ENCODE data around the gene NYNRIN.
"Not testable (repeated sequence)": the region's sequence is repeated elsewhere in the genome, so short reads cannot be mapped to it uniquely, and the experiment has no call there.

NYNRIN gene

GRCh38 chr14:24366413-24366720, 32.4 kb upstream of the NYNRIN start:
- H3K36me3 ChIP-seq (replicated peaks), result no peaks in the 10 kb centered on the region
- H3K9me3 ChIP-seq, result no peaks in the 10 kb centered on the region
- peak overlapping the region; percentile 50 for H3K4me3 ChIP-seq
- in situ Hi-C loops (cut with MboI; ENCODE audit: low sequenced_read_pairs), result no loop called here
- H3K27me3 ChIP-seq (ENCODE audit: low read depth), result no peaks in the 10 kb centered on the region
- peaks cover 14% of the 10 kb centered on the region for H3K4me1 ChIP-seq
- DNase-seq (ENCODE audit: low spot score in 2 of 2), result no peak

- Histone ChIP-seq H3K36me3 (replicated peaks) (no peaks in the 10 kb centered on the region), H3K4me1 (peaks cover 14% of the 10 kb centered on the region), H3K9me3 (no peaks in the 10 kb centered on the region), H3K4me3 (peak overlapping the region; percentile 50), H3K27me3 (ENCODE audit: low read depth) (no peaks in the 10 kb centered on the region)
- peak; percentile 82 to 94 for DNase-seq (ENCODE audit: low spot score in 2 of 2)
- in situ Hi-C loops (cut with MboI; ENCODE audit: low sequenced_read_pairs), result no loop called here
These were observed 31.9 kb upstream of the NYNRIN start for GRCh38 chr14:24366721-24367513.

GRCh38 chr14:24367514-24368211, 31.1 kb upstream of the NYNRIN start, which contains the start of gene NFATC4:
Gene NFATC4, plus strand, starts transcription at chr14:24368184. Its CDS starts 157 bp downstream, at chr14:24368341.
- Histone ChIP-seq H3K4me1 (peaks cover 14% of the 10 kb centered on the region), H3K36me3 (replicated peaks) (no peaks in the 10 kb centered on the region), H3K4me3 (peak within 1 kb of the TSS; percentile 50), H3K27me3 (ENCODE audit: low read depth) (no peaks in the 10 kb centered on the region), H3K9me3 (no peaks in the 10 kb centered on the region)
- in situ Hi-C loops (cut with MboI; ENCODE audit: low sequenced_read_pairs), result no loop called here
- DNase-seq (ENCODE audit: low spot score in 2 of 2), result peak; percentile 80 to 90

DNA sequence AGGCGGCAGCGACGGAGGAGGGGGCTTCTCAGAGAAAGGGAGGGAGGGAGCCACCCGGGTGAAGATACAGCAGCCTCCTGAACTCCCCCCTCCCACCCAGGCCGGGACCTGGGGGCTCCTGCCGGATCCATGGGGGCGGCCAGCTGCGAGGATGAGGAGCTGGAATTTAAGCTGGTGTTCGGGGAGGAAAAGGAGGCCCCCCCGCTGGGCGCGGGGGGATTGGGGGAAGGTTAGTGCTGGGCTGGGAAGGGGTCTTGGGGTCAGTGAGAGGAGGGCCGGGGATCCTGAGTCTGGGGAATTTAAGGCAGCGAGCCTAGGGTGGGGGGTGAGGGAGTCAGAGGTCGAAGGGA, 30.6 kb upstream of the NYNRIN start:
- peak overlapping the region; percentile 50 for H3K4me3 ChIP-seq
- in situ Hi-C loops (cut with MboI; ENCODE audit: low sequenced_read_pairs), result no loop called here

DNA sequence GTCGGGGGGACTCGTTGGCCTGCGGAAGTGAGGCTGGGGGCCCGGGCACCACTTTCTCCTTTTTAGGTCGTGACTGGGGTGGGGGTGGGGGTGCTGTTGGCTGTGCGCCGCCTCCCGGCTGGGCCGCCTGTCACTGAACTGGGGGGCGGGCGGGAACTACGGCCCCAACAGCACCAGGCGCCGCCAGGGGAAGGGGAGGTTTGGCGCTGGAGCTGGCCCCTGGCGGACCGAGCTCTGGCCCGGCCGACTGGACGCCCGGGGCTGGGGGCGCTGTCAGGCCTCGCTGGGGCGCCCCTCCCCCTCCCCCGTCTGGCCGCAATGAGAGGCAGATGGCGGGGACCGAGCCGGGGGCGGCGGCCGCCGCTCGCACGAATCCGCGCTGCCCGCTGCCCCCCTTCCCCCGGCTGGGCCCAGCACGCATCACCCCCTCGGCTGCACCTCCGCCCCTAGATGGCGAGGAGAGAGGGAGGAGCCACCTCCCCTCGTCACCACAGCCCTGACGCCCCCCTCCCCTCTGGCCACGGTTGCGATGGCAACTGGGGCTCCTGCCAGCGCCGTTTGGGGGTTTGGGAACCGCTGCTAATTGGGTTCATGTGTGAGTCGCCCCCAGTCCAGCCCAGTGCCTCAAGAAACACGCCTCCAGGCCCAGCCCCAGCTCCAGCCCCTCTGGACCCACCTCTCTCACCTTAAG, 30.1 kb upstream of the NYNRIN start:
- peaks cover 14% of the 10 kb centered on the region for H3K4me1 ChIP-seq
- peak in 1 of 2 experiments; percentile 61 for DNase-seq (ENCODE audit: low spot score in 2 of 2)

More for the DNA sequence above, 30.6 kb upstream of the NYNRIN start:
- Histone ChIP-seq H3K36me3 (replicated peaks) (no peaks in the 10 kb centered on the region; the same call in 1 of the 2 replicates), H3K27me3 (ENCODE audit: low read depth) (no peaks in the 10 kb centered on the region), H3K4me1 (peaks cover 14% of the 10 kb centered on the region), H3K9me3 (no peaks in the 10 kb centered on the region)
- peak in 1 of 2 experiments; percentile 36 for DNase-seq (ENCODE audit: low spot score in 2 of 2)

GRCh38 chr14:24369463-24369862, 29.3 kb upstream of the NYNRIN start:
- Histone ChIP-seq H3K4me3 (no peak overlapping the region), H3K27me3 (ENCODE audit: low read depth) (no peaks in the 10 kb centered on the region), H3K36me3 (replicated peaks) (no peaks in the 10 kb centered on the region; the same call in 1 of the 2 replicates), H3K9me3 (no peaks in the 10 kb centered on the region), H3K4me1 (peaks cover 14% of the 10 kb centered on the region)
- DNase-seq (ENCODE audit: low spot score in 2 of 2), result no peak
- in situ Hi-C loops (cut with MboI; ENCODE audit: low sequenced_read_pairs), result no loop called here

More for the DNA sequence above, 30.1 kb upstream of the NYNRIN start:
- Histone ChIP-seq H3K27me3 (ENCODE audit: low read depth) (no peaks in the 10 kb centered on the region), H3K4me3 (peak overlapping the region; percentile 50), H3K9me3 (no peaks in the 10 kb centered on the region), H3K36me3 (replicated peaks) (no peaks in the 10 kb centered on the region; the same call in 1 of the 2 replicates)
- in situ Hi-C loops (cut with MboI; ENCODE audit: low sequenced_read_pairs), result no loop called here

- no peaks in the 10 kb centered on the region for H3K27me3 ChIP-seq (ENCODE audit: low read depth)
- H3K9me3 ChIP-seq, result no peaks in the 10 kb centered on the region
- in situ Hi-C loops (cut with MboI; ENCODE audit: low sequenced_read_pairs), result no loop called here
- no peak for DNase-seq (ENCODE audit: low spot score in 2 of 2)
- H3K4me1 ChIP-seq, result peaks cover 14% of the 10 kb centered on the region
- no peaks in the 10 kb centered on the region; the same call in 1 of the 2 replicates for H3K36me3 ChIP-seq (replicated peaks)
- no peak overlapping the region for H3K4me3 ChIP-seq
These were observed 28.7 kb upstream of the NYNRIN start for GRCh38 chr14:24369907-24370687.

DNA sequence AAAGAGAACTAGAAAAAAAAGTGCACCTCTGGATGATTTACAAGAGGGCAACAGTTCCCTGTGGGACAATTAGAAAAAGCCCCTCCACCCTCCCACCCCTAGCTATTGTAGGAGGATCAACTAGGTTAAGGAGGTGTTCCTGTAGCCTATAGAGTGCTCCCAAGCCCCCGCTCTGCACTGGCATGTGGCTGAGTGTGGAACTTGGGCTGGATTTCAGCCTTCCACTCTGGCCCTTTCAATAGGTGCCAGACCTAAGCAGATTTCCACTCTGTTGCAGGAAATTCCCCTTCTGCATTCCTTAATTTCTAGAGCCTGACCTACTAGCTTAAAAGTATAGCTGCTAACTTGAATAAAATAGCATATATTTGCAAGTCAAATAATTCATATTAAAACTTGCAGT, 28.1 kb upstream of the NYNRIN start:
- H3K4me1 ChIP-seq, result peaks cover 13% of the 10 kb centered on the region
- no peak for DNase-seq (ENCODE audit: low spot score in 2 of 2)
- no peak overlapping the region for H3K4me3 ChIP-seq
- H3K36me3 ChIP-seq (replicated peaks), result no peaks in the 10 kb centered on the region; the same call in 1 of the 2 replicates
- in situ Hi-C loops (cut with MboI; ENCODE audit: low sequenced_read_pairs), result no loop called here
- no peaks in the 10 kb centered on the region for H3K27me3 ChIP-seq (ENCODE audit: low read depth)
- H3K9me3 ChIP-seq, result no peaks in the 10 kb centered on the region

DNA sequence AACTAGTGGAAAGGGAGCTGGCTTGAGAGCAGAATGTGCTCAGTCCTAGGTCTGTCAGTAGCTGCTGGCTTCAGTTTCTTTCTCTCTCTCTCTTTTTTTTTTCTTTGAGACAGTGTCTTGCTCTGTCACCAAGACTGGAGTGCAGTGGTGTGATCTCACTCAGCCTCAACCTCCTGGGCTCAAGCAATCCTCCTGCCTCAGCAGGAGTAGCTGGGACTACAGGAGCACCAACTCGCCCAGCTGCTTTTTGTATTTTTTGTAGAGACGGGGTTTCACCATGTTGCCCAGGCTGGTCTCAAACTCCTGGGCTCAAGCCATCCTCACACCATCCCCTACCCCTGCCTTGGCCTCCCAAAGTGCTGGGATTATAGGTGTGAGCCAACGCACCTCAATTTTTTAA, 27.2 kb upstream of the NYNRIN start:
- DNase-seq (ENCODE audit: low spot score in 2 of 2); in situ Hi-C loops (cut with MboI; ENCODE audit: low sequenced_read_pairs); H3K4me3 ChIP-seq; H3K36me3 ChIP-seq (replicated peaks); H3K4me1 ChIP-seq; H3K9me3 ChIP-seq; H3K27me3 ChIP-seq (ENCODE audit: low read depth): not testable (repeated sequence)

- H3K9me3 ChIP-seq, result no peaks in the 10 kb centered on the region
- DNase-seq (ENCODE audit: low spot score in 2 of 2), result peak in 1 of 2 experiments; percentile 41
- in situ Hi-C loops (cut with MboI; ENCODE audit: low sequenced_read_pairs), result no loop called here
- no peaks in the 10 kb centered on the region for H3K4me1 ChIP-seq
- H3K27me3 ChIP-seq (ENCODE audit: low read depth), result no peaks in the 10 kb centered on the region
- no peaks in the 10 kb centered on the region; the same call in 1 of the 2 replicates for H3K36me3 ChIP-seq (replicated peaks)
- H3K4me3 ChIP-seq, result no peak overlapping the region
These were observed 25.9 kb upstream of the NYNRIN start for GRCh38 chr14:24372701-24373416.

DNA sequence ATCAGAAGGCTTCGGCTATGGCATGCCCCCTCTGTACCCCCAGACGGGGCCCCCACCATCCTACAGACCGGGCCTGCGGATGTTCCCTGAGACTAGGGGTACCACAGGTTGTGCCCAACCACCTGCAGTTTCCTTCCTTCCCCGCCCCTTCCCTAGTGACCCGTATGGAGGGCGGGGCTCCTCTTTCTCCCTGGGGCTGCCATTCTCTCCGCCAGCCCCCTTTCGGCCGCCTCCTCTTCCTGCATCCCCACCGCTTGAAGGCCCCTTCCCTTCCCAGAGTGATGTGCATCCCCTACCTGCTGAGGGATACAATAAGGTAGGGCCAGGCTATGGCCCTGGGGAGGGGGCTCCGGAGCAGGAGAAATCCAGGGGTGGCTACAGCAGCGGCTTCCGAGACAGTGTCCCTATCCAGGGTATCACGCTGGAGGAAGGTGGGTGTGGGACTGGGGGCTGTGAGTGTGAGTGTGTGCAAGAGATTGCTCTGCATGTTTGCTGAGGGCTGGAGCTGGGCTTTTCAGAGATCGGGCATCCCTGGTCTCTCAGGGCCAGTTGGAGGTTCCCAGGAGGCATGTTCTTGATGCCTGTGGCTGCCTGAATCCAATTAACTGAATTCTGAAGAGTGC, 22.2 kb upstream of the NYNRIN start:
- in situ Hi-C loops (cut with MboI; ENCODE audit: low sequenced_read_pairs), result no loop called here
- Histone ChIP-seq H3K9me3 (no peaks in the 10 kb centered on the region), H3K36me3 (replicated peaks) (no peaks in the 10 kb centered on the region; the same call in 1 of the 2 replicates), H3K4me3 (no peak overlapping the region), H3K4me1 (no peaks in the 10 kb centered on the region), H3K27me3 (ENCODE audit: low read depth) (no peaks in the 10 kb centered on the region)
- no peak for DNase-seq (ENCODE audit: low spot score in 2 of 2)

DNA sequence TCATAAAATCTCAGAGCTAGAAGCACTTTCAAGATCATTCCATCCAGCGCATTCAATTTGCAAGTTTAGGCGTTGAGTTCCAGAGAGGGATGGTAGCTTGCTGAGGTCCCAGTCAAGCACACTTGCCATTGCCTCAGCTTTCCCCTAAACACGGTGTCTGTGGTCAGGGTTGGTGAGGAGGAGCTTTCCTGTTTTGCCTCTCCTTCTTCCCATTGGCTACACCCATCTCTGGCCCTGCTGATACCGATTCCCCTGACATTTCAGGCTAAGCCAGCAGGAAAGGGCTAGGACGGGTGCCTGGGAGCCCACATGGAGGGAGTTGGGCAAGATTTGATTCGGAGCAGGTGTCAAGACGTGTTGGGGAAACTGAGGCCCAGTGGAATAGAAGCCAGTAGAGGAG, 21.7 kb upstream of the NYNRIN start:
- no peaks in the 10 kb centered on the region; the same call in 1 of the 2 replicates for H3K36me3 ChIP-seq (replicated peaks)
- no peaks in the 10 kb centered on the region for H3K9me3 ChIP-seq
- in situ Hi-C loops (cut with MboI; ENCODE audit: low sequenced_read_pairs), result no loop called here
- no peaks in the 10 kb centered on the region for H3K27me3 ChIP-seq (ENCODE audit: low read depth)
- no peak overlapping the region for H3K4me3 ChIP-seq
- no peak for DNase-seq (ENCODE audit: low spot score in 2 of 2)
- H3K4me1 ChIP-seq, result no peaks in the 10 kb centered on the region
